HEK293 (cell line): ENCODE measurements around the gene TCEANC2.

Source experiments
- CTCF ChIA-PET: fragments of 350-600 bp; formaldehyde crosslinking; extraction: SDS; loops from one replicate; lab custom pipeline; 2021; ENCODE audit warnings: antibody characterized with exemption; lab: Yijun Ruan, JAX
- POLR2A ChIA-PET: fragments of 300-600 bp; formaldehyde crosslinking; extraction: SDS; loops from one replicate; lab custom pipeline; 2020; ENCODE audit warnings: antibody characterized with exemption, inconsistent platforms; lab: Yijun Ruan, JAX
- H3K27ac ChIP-seq: fragments of 200-500 bp; sonication (Bioruptor generic); 2 replicates; pipeline ENCODE4 v1.5.1; 2014; ENCODE audit warnings: low read depth, low read length, control low read depth, inconsistent platforms; ENCODE audit errors: extremely low read depth
- H3K36me3 ChIP-seq, 2 experiments: fragments of 200-500 bp in 1 of 2; sonication (Bioruptor generic) in 1 of 2; 1 replicate in 1 of 2; 2 replicates in 1 of 2; pipeline ENCODE4 v1.5.1; 2014 to 2017; ENCODE audit warnings: inconsistent platforms in 2 of 2, low read length in 2 of 2; ENCODE audit not compliant: control insufficient read depth in 2 of 2, insufficient read depth in 1 of 2
- H3K4me1 ChIP-seq: fragments of 200-500 bp; sonication (Bioruptor generic); 2 replicates; pipeline ENCODE4 v1.5.1; 2014; ENCODE audit warnings: mild to moderate bottlenecking, low read length, inconsistent platforms; ENCODE audit not compliant: control insufficient read depth, insufficient read depth
- H3K4me3 ChIP-seq: 2 replicates; pipeline ENCODE4 v1.5.1; 2011; ENCODE audit warnings: low read depth, mild to moderate bottlenecking, control low read depth, low read length, moderate library complexity
- H3K9me3 ChIP-seq: fragments of 200-500 bp; sonication (Bioruptor generic); 2 replicates; pipeline ENCODE4 v1.5.1; 2014; ENCODE audit warnings: low read depth, low read length, inconsistent platforms; ENCODE audit not compliant: control insufficient read depth, insufficient read depth
- ATF2 ChIP-seq: fragments of 450-650 bp; formaldehyde crosslinking; IDR thresholded peaks from 2 replicates; pipeline ENCODE4 v1.5.1; 2016; ENCODE audit warnings: missing biosample characterization, missing genetic modification characterization, low read depth
- HOXC10 ChIP-seq: sonication (generic); formaldehyde crosslinking; IDR thresholded peaks from 2 replicates; pipeline ENCODE4 v1.8.1; 2023; ENCODE audit warnings: mild to moderate bottlenecking, missing genetic modification reagents
- KLF16 ChIP-seq: fragments of 450-650 bp; formaldehyde crosslinking; IDR thresholded peaks from 2 replicates; pipeline ENCODE4 v1.5.1; 2017; ENCODE audit warnings: missing biosample characterization, missing genetic modification characterization
- KLF17 ChIP-seq: fragments of 450-650 bp; formaldehyde crosslinking; IDR thresholded peaks from 2 replicates; pipeline ENCODE4 v1.5.1; 2016; ENCODE audit warnings: missing biosample characterization, missing genetic modification characterization
- PRDM10 ChIP-seq: fragments of 450-650 bp; formaldehyde crosslinking; IDR thresholded peaks from 2 replicates; pipeline ENCODE4 v1.5.1; 2016; ENCODE audit warnings: missing biosample characterization, missing genetic modification characterization
- REPIN1 ChIP-seq: fragments of 450-650 bp; formaldehyde crosslinking; IDR thresholded peaks from 2 replicates; pipeline ENCODE4 v1.5.1; 2017; ENCODE audit warnings: missing biosample characterization, missing genetic modification characterization, low read depth
- SP3 ChIP-seq: fragments of 450-650 bp; formaldehyde crosslinking; IDR thresholded peaks from 2 replicates; pipeline ENCODE4 v1.5.1; 2016; ENCODE audit warnings: missing biosample characterization, missing genetic modification characterization
- SP7 ChIP-seq: fragments of 450-650 bp; formaldehyde crosslinking; IDR thresholded peaks from 2 replicates; pipeline ENCODE4 v1.5.1; 2016; ENCODE audit warnings: missing biosample characterization, missing genetic modification characterization
- ZBTB7A ChIP-seq: fragments of 450-650 bp; formaldehyde crosslinking; IDR thresholded peaks from 2 replicates; pipeline ENCODE4 v1.5.1; 2016; ENCODE audit warnings: low read depth, missing biosample characterization, missing genetic modification characterization
- ZEB2 ChIP-seq: fragments of 450-650 bp; formaldehyde crosslinking; IDR thresholded peaks from 2 replicates; pipeline ENCODE4 v1.5.1; 2016; ENCODE audit warnings: missing biosample characterization, missing genetic modification characterization
- ZNF311 ChIP-seq: fragments of 450-650 bp; formaldehyde crosslinking; IDR thresholded peaks from 2 replicates; pipeline ENCODE4 v1.5.1; 2017; ENCODE audit warnings: missing biosample characterization, missing genetic modification characterization, borderline replicate concordance
- ZNF423 ChIP-seq: fragments of 450-650 bp; formaldehyde crosslinking; IDR thresholded peaks from 2 replicates; pipeline ENCODE4 v1.5.1; 2016; ENCODE audit warnings: missing biosample characterization, missing genetic modification characterization
- ZNF48 ChIP-seq: fragments of 450-650 bp; formaldehyde crosslinking; IDR thresholded peaks from 2 replicates; pipeline ENCODE4 v1.5.1; 2016; ENCODE audit warnings: missing biosample characterization, missing genetic modification characterization
- ZNF529 ChIP-seq: fragments of 450-650 bp; formaldehyde crosslinking; IDR thresholded peaks from 2 replicates; pipeline ENCODE4 v1.5.1; 2017; ENCODE audit warnings: missing genetic modification characterization, missing biosample characterization; ENCODE audit not compliant: insufficient replicate concordance
- ZNF747 ChIP-seq: fragments of 450-650 bp; formaldehyde crosslinking; IDR thresholded peaks from 2 replicates; pipeline ENCODE4 v1.5.1; 2016; ENCODE audit warnings: missing biosample characterization, missing genetic modification characterization
- TF ChIP-seq, protein P1 (sequence below): fragments of 450-650 bp; formaldehyde crosslinking; conservative IDR thresholded peaks from 2 replicates; pipeline ENCODE4 v1.5.1; 2016; ENCODE audit warnings: low read depth, missing biosample characterization, missing genetic modification characterization
- TF ChIP-seq, protein P2 (sequence below): fragments of 450-650 bp; formaldehyde crosslinking; conservative IDR thresholded peaks from 2 replicates; pipeline ENCODE4 v1.5.1; 2016; ENCODE audit warnings: low read depth, missing biosample characterization, missing genetic modification characterization

TCEANC2 gene

DNA sequence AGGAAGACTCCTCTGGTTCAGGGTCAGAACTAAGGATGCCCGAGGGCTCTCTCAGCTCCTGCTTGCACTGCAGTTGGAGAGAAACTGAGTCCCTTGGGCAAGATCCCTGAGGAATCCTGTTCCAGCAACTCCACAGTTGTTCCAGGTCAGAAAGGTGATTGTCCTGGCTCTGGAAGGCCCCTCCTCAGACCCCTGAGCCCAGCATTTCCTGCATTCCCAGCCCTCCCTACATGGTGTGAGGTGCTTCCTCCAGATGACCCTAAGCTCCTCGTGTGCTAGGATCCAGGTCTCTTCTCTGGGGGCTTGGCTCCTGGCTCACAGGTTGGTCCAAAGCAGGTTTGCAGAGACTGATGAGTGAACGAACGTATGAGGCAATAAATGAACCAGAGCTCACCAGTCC lies 46.9 kb upstream of the TCEANC2 start:
- ChIA-PET POLR2A (no interaction called here), CTCF (interaction anchor here (0.6 to 0.7 kb wide), 2 partner anchors 9 to 43 kb away, joined by 3 to 4 read pairs; no protein-coding TSS in a partner anchor)
- H3K4me1 ChIP-seq: peaks cover under 1% of the 10 kb centered on the region; the same call in 1 of the 2 replicates
- H3K4me3 ChIP-seq: no peak overlapping the region
- TF ChIP-seq ZNF311 (tag by site-specific recombination): no peak
- TF ChIP-seq SP3 (tag by site-specific recombination): no peak
- TF ChIP-seq, protein P1, sequence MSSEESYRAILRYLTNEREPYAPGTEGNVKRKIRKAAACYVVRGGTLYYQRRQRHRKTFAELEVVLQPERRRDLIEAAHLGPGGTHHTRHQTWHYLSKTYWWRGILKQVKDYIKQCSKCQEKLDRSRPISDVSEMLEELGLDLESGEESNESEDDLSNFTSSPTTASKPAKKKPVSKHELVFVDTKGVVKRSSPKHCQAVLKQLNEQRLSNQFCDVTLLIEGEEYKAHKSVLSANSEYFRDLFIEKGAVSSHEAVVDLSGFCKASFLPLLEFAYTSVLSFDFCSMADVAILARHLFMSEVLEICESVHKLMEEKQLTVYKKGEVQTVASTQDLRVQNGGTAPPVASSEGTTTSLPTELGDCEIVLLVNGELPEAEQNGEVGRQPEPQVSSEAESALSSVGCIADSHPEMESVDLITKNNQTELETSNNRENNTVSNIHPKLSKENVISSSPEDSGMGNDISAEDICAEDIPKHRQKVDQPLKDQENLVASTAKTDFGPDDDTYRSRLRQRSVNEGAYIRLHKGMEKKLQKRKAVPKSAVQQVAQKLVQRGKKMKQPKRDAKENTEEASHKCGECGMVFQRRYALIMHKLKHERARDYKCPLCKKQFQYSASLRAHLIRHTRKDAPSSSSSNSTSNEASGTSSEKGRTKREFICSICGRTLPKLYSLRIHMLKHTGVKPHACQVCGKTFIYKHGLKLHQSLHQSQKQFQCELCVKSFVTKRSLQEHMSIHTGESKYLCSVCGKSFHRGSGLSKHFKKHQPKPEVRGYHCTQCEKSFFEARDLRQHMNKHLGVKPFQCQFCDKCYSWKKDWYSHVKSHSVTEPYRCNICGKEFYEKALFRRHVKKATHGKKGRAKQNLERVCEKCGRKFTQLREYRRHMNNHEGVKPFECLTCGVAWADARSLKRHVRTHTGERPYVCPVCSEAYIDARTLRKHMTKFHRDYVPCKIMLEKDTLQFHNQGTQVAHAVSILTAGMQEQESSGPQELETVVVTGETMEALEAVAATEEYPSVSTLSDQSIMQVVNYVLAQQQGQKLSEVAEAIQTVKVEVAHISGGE (tag by site-specific recombination): no peak
- TF ChIP-seq ZNF423 (tag by site-specific recombination): no peak
- no peak for TF ChIP-seq KLF16 (tag by site-specific recombination)
- TF ChIP-seq ZBTB7A: no peak
- no peak for TF ChIP-seq HOXC10
- no peak for TF ChIP-seq ATF2 (tag by site-specific recombination)
- no peaks in the 10 kb centered on the region for H3K36me3 ChIP-seq
- H3K27ac ChIP-seq: no peak overlapping the region
- no peaks in the 10 kb centered on the region for H3K9me3 ChIP-seq

DNA sequence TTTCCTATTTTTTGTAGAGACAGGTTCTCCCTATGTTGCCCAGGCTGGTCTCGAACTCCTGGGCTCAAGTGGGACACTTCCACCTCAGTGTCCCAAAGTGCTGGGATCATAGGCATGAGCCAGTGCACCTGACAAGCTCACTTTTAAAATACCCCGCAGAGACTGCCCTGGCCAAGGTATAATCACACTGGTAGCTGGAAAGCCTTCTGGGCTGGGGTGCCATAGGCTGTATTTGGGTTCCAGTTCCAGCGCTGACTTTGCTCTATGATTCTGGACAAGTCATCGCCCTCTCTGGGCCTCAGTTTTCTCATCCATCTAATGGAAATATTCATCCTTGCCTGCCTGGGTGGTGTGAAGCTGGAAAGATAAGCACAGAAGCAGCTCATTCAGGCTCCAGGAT lies 45.8 kb upstream of the TCEANC2 start:
- Histone ChIP-seq H3K9me3 (no peaks in the 10 kb centered on the region), H3K27ac (no peak overlapping the region), H3K4me1 (no peaks in the 10 kb centered on the region), H3K36me3 (no peaks in the 10 kb centered on the region), H3K4me3 (no peak overlapping the region)
- no peak for TF ChIP-seq ZEB2 (tag by site-specific recombination)
- TF ChIP-seq ZNF747 (tag by site-specific recombination): no peak
- no peak for TF ChIP-seq SP3 (tag by site-specific recombination)
- no peak for TF ChIP-seq KLF17
- TF ChIP-seq ZNF529 (tag by site-specific recombination): no peak
- no peak for TF ChIP-seq PRDM10 (tag by site-specific recombination)
- TF ChIP-seq SP7: no peak
- no peak for TF ChIP-seq REPIN1 (tag by site-specific recombination)
- TF ChIP-seq, protein P2, sequence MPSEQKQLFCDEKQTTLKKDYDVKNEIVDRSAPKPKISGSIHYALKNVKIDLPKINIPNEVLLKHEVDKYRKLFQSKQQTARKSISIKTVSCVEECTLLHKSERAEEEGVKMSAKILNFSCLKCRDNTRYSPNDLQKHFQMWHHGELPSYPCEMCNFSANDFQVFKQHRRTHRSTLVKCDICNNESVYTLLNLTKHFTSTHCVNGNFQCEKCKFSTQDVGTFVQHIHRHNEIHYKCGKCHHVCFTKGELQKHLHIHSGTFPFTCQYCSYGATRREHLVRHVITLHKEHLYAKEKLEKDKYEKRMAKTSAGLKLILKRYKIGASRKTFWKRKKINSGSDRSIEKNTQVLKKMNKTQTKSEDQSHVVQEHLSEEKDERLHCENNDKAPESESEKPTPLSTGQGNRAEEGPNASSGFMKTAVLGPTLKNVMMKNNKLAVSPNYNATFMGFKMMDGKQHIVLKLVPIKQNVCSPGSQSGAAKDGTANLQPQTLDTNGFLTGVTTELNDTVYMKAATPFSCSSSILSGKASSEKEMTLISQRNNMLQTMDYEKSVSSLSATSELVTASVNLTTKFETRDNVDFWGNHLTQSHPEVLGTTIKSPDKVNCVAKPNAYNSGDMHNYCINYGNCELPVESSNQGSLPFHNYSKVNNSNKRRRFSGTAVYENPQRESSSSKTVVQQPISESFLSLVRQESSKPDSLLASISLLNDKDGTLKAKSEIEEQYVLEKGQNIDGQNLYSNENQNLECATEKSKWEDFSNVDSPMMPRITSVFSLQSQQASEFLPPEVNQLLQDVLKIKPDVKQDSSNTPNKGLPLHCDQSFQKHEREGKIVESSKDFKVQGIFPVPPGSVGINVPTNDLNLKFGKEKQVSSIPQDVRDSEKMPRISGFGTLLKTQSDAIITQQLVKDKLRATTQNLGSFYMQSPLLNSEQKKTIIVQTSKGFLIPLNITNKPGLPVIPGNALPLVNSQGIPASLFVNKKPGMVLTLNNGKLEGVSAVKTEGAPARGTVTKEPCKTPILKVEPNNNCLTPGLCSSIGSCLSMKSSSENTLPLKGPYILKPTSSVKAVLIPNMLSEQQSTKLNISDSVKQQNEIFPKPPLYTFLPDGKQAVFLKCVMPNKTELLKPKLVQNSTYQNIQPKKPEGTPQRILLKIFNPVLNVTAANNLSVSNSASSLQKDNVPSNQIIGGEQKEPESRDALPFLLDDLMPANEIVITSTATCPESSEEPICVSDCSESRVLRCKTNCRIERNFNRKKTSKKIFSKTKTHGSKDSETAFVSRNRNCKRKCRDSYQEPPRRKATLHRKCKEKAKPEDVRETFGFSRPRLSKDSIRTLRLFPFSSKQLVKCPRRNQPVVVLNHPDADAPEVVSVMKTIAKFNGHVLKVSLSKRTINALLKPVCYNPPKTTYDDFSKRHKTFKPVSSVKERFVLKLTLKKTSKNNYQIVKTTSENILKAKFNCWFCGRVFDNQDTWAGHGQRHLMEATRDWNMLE: no peak
- TF ChIP-seq ZNF48 (tag by site-specific recombination): no peak
- ChIA-PET POLR2A (interaction anchor here (1.2 kb wide), 1 partner anchor 62 kb away, joined by 4 read pairs; the partner anchor contains the start of gene IFT25), CTCF (no interaction called here)
